GM12875 (cell line): ENCODE measurements around the gene RNF223.

Experiments used
- H3K4me3 ChIP-seq: one replicate; pipeline ENCODE4 v1.5.1; 2011; ENCODE audit warnings: low read depth, low read length, control low read depth
- CTCF ChIP-seq: IDR thresholded peaks from 2 replicates; pipeline ENCODE4 v1.5.1; 2011; ENCODE audit warnings: low read depth, mild to moderate bottlenecking, control low read depth, inconsistent platforms, low read length, moderate library complexity, borderline replicate concordance; ENCODE audit not compliant: insufficient read depth

RNF223 gene

GRCh38 chr1:1051127-1051810 is 22.8 kb downstream of the RNF223 start:
- no peak overlapping the region for H3K4me3 ChIP-seq
- no peak for TF ChIP-seq CTCF

- H3K4me3 ChIP-seq: no peak overlapping the region
- no peak for TF ChIP-seq CTCF
Observed at GRCh38 chr1:1050577-1051052, 23.5 kb downstream of the RNF223 start.

- H3K4me3 ChIP-seq: no peak overlapping the region
- TF ChIP-seq CTCF: no peak
Observed at GRCh38 chr1:1049318-1050165, 24.6 kb downstream of the RNF223 start.

GRCh38 chr1:1048765-1049164 is 25.3 kb downstream of the RNF223 start:
- H3K4me3 ChIP-seq: no peak overlapping the region
- no peak for TF ChIP-seq CTCF

GRCh38 chr1:1047963-1048362 is 26.1 kb downstream of the RNF223 start:
- H3K4me3 ChIP-seq: no peak overlapping the region
- TF ChIP-seq CTCF: no peak

GRCh38 chr1:1047407-1047806 is 26.7 kb downstream of the RNF223 start:
- no peak overlapping the region for H3K4me3 ChIP-seq
- no peak for TF ChIP-seq CTCF

GRCh38 chr1:1046767-1047166 is 27.3 kb downstream of the RNF223 start:
- H3K4me3 ChIP-seq: no peak overlapping the region
- no peak for TF ChIP-seq CTCF
